ENCODE results near the gene NAGLU.

The NAGLU gene

DNA sequence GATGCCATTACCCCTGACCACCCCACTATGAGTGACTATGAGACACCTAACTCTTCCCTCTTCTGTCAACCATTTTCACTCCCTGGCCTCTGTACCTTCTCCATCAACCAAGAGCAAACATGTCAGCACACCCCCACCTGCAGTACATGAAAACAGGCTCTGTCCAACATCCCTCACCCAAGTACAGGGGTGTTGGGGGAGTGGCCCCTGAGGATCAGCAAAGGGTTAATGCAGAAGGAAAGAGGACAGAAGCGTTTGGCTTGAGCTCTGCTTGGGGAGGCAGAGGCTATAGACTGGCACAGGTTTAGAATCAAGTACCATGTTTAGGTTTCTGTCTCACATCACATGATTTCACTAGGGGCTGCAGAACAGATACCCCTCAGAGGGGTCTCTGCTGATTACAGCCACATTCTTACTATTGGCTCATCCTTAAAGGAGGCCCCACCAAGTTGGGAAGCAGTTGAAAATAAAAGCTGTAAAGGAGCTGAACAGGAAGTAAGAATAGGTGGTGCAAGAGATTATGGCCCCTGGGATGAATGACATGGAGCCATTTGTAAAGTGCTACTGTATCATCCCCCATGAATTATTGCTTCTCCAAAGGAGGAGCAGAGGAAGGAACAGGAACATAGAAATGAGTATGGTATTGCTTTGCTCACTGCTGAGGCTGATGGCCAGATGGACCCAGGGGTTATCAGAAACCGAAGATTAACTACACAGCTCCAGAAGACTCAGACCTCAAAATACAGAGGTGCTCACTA lies 43.9 kb downstream of the NAGLU start:
- ChIA-PET POLR2A (interaction anchor here (1.1 kb wide), 1 partner anchor 8 kb away, joined by 8 read pairs; no protein-coding TSS in a partner anchor), CTCF (interaction anchor here (0.8 to 8.4 kb wide), 12 partner anchors 8 to 244 kb away, joined by 3 to 120 read pairs (median 20); partner anchors contain the start of genes BECN1, CCR10, MLX and PLEKHH3)
- TF ChIP-seq, protein P1, sequence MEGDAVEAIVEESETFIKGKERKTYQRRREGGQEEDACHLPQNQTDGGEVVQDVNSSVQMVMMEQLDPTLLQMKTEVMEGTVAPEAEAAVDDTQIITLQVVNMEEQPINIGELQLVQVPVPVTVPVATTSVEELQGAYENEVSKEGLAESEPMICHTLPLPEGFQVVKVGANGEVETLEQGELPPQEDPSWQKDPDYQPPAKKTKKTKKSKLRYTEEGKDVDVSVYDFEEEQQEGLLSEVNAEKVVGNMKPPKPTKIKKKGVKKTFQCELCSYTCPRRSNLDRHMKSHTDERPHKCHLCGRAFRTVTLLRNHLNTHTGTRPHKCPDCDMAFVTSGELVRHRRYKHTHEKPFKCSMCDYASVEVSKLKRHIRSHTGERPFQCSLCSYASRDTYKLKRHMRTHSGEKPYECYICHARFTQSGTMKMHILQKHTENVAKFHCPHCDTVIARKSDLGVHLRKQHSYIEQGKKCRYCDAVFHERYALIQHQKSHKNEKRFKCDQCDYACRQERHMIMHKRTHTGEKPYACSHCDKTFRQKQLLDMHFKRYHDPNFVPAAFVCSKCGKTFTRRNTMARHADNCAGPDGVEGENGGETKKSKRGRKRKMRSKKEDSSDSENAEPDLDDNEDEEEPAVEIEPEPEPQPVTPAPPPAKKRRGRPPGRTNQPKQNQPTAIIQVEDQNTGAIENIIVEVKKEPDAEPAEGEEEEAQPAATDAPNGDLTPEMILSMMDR (IDR thresholded peaks at IDR 0.05; ENCODE audit: control extremely low read depth, extremely low read depth, low read depth, missing control alignments): no peak
- no peak for DNase-seq (ENCODE audit: extremely low spot score)

GRCh38 chr17:42581744-42582270 lies 45.8 kb downstream of the NAGLU start:
- TF ChIP-seq, protein P1 (IDR thresholded peaks at IDR 0.05; ENCODE audit: control extremely low read depth, extremely low read depth, low read depth, missing control alignments): no peak
- no peak for DNase-seq (ENCODE audit: extremely low spot score)
- ChIA-PET CTCF (interaction anchor here (1.0 to 8.4 kb wide), 5 partner anchors 8 to 179 kb away, joined by 3 to 120 read pairs (median 5); partner anchors contain the start of genes RAMP2, RETREG3 and TUBG1), POLR2A (no interaction called here)

- ChIA-PET CTCF (interaction anchor here (8.4 kb wide), 1 partner anchor 19 kb away, joined by 120 read pairs; the partner anchor contains the start of genes RETREG3 and TUBG1), POLR2A (interaction anchor here (0.7 kb wide), 1 partner anchor 61 kb away, joined by 9 read pairs; no protein-coding TSS in a partner anchor)
- TF ChIP-seq, protein P1 (IDR thresholded peaks at IDR 0.05; ENCODE audit: control extremely low read depth, extremely low read depth, low read depth, missing control alignments): no peak
- no peak for DNase-seq (ENCODE audit: extremely low spot score)
These were observed 48.8 kb downstream of the NAGLU start for GRCh38 chr17:42584880-42585279.

DNA sequence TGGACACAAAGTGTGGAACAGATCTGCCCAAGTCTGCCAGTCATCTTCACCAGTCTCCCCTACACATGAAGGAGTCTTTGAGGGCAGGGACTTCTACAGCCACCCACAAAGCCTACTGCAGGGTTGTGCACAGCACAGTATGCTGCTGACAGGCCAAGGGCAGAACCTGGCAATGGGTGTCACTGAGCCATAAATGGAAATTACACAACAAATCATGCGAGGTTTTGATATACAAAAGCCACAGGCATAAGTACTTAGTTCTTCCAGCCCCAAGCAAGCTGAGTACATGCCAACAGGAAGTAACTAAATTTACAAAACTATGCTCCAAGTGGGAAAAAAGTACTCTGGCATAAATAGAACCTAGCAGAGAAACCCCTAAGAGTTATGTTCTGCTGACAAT lies 49.3 kb downstream of the NAGLU start:
- ChIA-PET CTCF (interaction anchor here (6.3 kb wide), 1 partner anchor 7 kb away, joined by 66 read pairs; the partner anchor contains the start of gene PSMC3IP), POLR2A (interaction anchor here (0.7 kb wide), 1 partner anchor 60 kb away, joined by 9 read pairs; no protein-coding TSS in a partner anchor)
- DNase-seq (ENCODE audit: extremely low spot score): no peak
- TF ChIP-seq, protein P1 (IDR thresholded peaks at IDR 0.05; ENCODE audit: control extremely low read depth, extremely low read depth, low read depth, missing control alignments): no peak

- peak; percentile 63 for DNase-seq (ENCODE audit: extremely low spot score)
- TF ChIP-seq, protein P1 (IDR thresholded peaks at IDR 0.05; ENCODE audit: control extremely low read depth, extremely low read depth, low read depth, missing control alignments): no peak
- ChIA-PET POLR2A (interaction anchor here (0.5 to 1.2 kb wide), 2 partner anchors 9 to 434 kb away, joined by 3 to 4 read pairs; partner anchors contain the start of gene PSMC3IP), CTCF (interaction anchor here (0.7 to 6.3 kb wide), 10 partner anchors 9 to 411 kb away, joined by 3 to 66 read pairs (median 4); partner anchors contain the start of genes PSMC3IP, RETREG3, RPL27 and TUBG1)
These were observed 50.6 kb downstream of the NAGLU start for GRCh38 chr17:42586514-42587230.

GRCh38 chr17:42590886-42591285 lies 54.8 kb downstream of the NAGLU start:
- ChIA-PET POLR2A (no interaction called here), CTCF (interaction anchor here (1.4 to 6.3 kb wide), 3 partner anchors 9 to 14 kb away, joined by 5 to 66 read pairs (median 14); partner anchors contain the start of gene PSMC3IP)
- TF ChIP-seq, protein P1 (IDR thresholded peaks at IDR 0.05; ENCODE audit: control extremely low read depth, extremely low read depth, low read depth, missing control alignments): no peak
- no peak for DNase-seq (ENCODE audit: extremely low spot score)
